Measurements from ENCODE around the gene NTN1.

NTN1 gene

DNA sequence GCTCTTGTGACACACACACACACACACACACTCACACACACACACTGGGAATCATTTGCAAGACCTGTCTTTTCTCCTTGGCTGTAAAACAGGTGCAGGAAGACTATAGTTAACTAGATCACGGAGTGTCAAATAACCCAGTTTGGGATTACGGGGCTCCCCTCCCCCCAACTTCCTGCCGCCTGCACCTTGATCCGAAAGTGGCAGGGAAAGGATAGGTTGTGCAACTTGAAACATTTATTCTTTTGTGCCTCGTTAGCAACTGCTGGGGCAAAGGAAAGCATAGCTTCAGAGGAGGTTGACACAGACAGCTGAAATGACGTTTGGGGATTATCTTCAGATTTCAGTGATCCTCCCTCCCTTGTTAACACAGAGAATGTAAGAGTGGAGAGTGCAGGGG lies 149.5 kb downstream of the NTN1 start:
- no peak for DNase-seq

- no peak for DNase-seq
Measured at GRCh38 chr17:9173386-9173983, 152.2 kb downstream of the NTN1 start.

DNA sequence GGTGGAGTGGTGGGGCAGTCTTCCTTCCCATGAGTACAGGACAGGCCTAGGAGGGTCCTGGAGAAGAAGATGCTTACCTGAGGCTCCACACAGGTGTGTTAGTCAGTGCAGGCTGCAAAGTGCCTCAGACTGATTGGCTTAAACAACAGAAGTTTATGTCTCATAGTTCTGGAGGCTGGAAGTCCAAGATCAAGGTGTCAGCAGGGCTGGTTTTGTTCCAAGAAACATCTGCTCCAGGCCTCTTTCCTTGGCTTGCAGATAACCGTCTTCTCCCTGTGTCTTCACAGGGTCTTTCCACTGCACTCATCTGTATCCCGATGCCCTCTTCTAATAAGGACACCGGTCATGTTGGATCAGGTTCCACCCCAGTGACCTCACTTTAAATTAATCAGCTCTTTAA lies 153.0 kb downstream of the NTN1 start:
- no peak for DNase-seq

GRCh38 chr17:9174779-9175574 lies 153.7 kb downstream of the NTN1 start:
- DNase-seq: no peak

GRCh38 chr17:9175700-9176467 lies 154.6 kb downstream of the NTN1 start:
- no peak for DNase-seq

GRCh38 chr17:9177212-9177611 lies 155.9 kb downstream of the NTN1 start:
- no peak for DNase-seq

GRCh38 chr17:9178319-9178718 lies 157.0 kb downstream of the NTN1 start:
- no peak for DNase-seq

GRCh38 chr17:9179602-9180001 lies 158.3 kb downstream of the NTN1 start:
- no peak for DNase-seq

GRCh38 chr17:9181640-9182039 lies 160.3 kb downstream of the NTN1 start:
- no peak for DNase-seq

DNA sequence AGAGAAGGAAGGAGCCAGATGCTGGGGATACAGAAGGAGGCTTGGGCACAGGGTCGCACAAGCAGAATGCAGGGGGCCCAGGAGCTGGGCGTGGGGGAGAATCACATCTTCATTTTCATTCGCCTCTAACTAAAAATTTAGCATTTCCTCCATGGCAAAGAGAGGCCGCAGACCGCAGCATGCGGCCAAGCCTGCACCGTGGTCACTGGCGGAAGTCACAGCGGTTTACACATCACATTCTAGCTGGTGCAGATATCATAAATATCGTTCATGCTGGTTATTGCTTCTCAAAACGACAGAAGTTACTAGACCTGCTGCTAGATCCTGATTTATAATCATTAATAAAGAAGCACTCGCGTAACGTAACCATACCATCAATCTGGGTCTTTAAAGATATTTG lies 162.0 kb downstream of the NTN1 start:
- no peak for DNase-seq

DNA sequence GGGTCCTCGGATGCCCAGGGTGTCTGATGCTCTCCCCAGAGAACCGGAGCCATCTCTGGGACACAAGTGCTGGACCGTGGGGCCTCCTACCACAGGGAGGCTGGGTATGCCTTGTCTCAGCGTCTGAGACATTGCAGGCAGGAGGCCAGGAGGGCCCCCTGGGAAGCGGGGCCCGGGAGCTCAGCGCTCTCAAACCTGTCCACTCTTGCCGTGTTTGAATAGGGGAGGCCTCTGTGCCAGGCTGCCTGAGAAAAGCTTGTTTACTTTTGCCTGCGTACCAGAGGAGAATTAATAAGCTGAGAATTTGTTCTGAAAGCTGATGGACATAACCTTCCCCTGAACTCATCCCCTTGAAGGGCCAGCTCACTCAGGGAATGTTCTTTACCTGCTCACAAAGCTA lies 163.8 kb downstream of the NTN1 start:
- DNase-seq: no peak

DNA sequence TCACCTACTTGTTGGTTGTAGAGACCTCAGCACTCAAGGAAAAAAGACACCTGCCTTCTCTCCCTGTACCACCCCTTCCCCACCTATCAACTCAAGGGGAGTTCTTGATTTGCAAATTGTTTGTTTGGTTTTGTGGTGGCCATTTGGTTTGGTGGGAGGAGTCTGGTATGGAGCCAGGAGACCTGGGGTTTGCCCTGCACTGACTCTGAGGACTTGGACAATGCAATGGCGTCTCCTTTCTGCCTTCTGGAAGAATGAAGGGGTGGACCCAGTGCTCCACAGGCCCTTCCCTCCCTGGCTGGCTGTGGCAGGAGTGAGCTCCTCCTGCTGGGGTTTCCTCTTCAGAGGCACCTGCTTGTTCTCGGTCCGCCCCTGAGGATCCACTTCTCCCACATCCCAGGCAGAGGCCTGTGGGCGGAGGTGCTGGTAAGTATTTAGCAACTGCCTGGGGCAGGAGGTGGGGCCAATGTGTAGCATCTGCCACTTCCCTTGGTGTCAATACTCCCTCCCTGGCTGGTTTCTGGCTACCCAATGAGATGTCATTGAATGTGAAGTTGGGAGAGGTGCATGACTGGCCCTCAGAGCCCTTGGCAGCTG lies 164.5 kb downstream of the NTN1 start:
- no peak for DNase-seq

DNA sequence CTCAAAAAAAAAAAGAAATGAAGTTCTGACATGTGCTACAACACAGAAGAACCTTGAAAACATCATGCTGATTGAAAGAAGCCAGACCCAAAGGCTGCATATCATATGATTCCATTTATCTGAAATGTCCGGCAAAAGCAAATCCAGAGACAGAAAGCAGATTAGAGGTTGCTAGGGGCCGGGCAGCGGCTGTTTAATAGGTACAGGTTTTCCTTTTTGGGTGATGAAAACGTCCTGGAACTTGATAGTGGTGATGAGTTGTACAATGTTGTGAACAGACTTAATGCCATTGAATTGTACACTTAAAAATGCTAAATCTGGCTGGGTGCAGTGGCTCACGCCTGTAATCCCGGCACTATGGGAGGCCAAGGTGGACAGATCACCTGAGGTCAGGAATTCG lies 166.5 kb downstream of the NTN1 start:
- DNase-seq: no peak

GRCh38 chr17:9188367-9188766 lies 167.1 kb downstream of the NTN1 start:
- DNase-seq: no peak

- no peak for DNase-seq
Measured at GRCh38 chr17:9189870-9190269, 168.6 kb downstream of the NTN1 start.

GRCh38 chr17:9192010-9192409 lies 170.7 kb downstream of the NTN1 start:
- no peak for DNase-seq

DNA sequence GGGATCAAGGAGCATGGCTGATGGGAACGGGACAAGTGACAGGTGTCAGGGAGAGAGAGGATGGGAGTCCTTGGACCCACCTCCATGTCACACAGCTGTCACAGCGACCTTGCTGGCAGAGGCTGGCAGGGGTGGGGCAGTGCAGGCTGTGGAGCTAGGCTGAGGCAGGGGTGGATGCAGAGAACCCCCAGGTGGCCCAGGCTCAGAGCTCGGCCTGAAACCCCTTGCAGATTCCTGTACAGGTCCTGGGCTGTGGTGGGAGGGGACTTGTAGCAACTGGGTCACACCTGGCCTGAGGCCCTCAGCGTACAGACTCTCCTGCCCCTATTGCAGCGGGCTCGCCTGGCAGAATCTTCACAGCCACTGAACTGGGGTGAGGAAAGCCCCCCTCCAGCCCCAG lies 174.1 kb downstream of the NTN1 start:
- no peak for DNase-seq

DNA sequence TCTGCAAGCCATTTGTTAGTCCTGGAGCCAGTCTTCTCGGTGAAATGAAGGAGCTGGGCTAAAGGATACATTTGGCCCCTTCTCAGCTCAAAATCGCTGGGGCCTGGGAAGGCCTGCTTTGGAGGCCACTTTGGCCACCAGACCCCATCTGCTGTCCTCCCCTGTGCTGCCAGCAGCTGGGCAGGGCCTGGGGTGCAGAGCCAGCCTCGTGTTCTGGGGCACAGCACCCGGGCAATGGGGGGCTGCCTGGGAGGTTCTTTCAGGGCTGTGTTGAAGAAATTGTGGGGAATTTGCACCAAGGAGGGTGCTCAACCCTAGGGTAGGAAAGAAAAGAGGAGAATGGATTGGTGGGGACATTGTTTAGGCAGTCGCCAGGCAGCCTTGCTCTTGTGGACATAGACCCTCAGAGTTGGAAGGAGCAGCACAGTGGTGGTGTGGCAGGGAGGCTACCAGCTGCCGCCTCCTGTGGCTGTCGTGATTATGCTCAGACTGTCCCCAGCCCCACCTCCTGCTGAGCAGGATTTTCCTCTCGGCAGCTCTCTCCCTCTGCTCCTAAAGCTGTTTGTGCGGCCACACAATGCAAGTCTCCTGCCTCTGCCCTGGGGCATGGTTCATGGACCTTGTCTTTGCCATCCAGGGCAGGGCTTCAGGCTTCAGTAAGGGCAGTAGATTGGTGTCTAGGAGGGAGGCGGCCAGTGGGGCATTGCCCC lies 174.8 kb downstream of the NTN1 start:
- DNase-seq: no peak

DNA sequence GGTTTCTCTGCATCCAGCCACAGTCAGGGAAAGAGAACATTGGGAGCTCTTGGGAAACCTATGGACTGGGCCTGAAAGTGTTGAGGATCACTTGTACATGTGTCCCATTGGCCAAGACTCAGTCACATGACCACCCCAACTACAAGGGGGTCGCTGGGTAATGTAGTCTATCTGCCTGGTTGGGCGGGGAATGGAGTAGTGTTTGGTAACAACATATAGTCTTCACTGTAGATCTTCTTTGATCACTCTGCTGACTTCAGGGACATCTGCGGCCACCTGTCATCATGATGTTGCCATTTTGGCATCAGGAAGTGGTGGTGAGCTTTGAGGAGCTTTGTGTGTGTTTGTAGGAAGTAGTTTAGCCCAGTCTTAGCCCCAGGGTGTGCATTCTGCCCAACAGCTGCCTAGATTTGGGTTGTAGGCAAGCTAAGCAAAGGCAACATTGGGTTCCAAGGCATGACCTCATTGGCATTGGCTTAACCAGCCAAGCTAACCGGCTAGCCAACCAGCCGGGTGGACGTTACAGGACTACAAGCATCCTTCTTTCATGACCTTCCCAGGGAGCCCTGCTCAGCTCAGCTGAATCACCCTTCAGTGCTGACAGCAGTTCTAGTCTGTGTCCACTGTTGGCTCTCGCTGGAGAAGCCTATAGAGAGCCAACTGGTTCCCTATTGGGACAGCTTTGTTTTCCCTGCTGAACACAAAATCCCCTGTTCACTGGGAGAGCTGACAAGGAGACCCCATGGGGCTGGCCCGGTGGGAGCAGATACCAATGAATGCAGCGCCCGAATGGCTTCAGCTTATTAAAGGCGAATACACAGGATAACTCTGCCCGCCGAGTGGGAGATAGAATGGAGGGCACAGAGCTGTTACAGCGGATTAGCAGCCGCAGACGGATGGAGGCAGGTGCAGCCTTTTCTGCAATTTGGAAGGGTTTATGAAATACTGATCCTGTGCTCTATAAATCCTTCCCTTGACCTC lies 178.6 kb downstream of the NTN1 start:
- no peak for DNase-seq

GRCh38 chr17:9200699-9201359 lies 179.5 kb downstream of the NTN1 start:
- DNase-seq: no peak

- DNase-seq: no peak
Measured at GRCh38 chr17:9202532-9202931, 181.2 kb downstream of the NTN1 start.
